ENCODE data around the gene FKBP8. TPM values are rescaled to one million over a fixed set of nuclear protein-coding genes. Genes with fewer than 3 reads are reported as not detected.
A peak's percentile ranks its signal among the peaks of the same experiment; 100 is the strongest.

Gene FKBP8
- total RNA-seq, 8 experiments from 2014 or later: 137 to 214 (median 153) TPM

DNA sequence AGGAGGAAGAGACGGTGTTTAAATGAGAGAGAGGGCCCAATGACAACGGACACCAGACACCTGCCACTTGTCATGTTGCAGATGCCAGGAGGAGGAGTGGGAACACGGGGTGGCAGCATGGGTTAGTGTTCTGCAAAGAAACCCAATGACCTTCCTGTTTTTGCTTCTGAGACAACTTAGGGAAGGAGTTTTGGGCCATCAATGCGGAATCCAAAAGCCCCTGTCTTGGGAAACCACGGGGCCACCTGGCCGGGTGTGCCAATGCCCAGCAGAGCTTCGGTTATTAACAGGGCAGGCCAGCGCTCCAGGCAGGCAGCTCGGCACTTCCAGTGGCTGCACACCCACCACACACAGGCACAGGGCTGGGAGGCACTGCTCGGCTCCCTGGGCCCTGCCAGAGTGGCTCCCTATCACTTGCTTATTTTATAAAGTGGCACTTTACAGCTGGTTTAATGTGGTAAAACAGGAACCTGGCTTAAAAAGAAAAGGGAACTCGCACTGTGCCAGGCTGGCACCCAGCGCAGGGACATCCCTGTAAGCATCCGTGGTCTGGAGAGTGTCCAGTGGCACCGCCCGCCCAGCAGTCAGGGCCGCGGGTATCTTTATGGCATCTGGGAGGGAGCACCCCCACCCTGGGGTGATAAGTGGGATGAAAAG is 40.6 kb downstream of the FKBP8 start:
- no peak for ATAC-seq (replicated peaks in 6 of 8)
- H3K27ac ChIP-seq: no peak overlapping the region
- in situ Hi-C loops (cut with MboI; ENCODE audit: low pct_unique_long_range_greater_than_20kb in 2 of 9, low sequenced_read_pairs in 9 of 9, unreplicated experiment in 9 of 9): no loop called here
- WGBS, 10 experiments: 55 to 100% (median 90%) methylated on average over 1 to 6 of the region's 17 CpGs; no CpG with 5 or more reads in 4 of the 10 experiments
- peaks cover 33 to 50% of the 10 kb centered on the region in 2 donors for H3K4me1 ChIP-seq (replicated peaks in 1 of 2)
- H3K4me3 ChIP-seq: no peak overlapping the region

DNA sequence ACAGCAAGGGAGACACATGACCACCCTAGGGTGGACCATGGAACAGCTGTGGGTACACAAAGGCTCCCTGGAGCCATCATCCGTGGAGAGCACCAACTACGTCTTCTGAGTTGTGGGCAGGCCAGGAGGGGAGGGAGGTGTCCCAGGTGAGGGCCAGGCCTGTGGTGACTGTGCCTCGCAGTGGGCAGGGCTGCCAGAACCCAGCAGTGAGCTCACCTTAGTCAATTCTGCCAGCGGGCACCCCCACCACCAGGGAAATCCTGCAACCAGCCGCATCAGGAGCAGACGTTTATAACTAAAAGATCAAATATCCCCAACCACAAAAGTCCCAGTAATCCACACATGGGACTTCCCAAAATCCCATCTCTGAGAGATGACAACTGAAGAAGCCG is 41.1 kb downstream of the FKBP8 start:
- no peak for ATAC-seq (replicated peaks in 6 of 8)
- WGBS, 10 experiments: 92% methylated on average over 4 of the region's 7 CpGs; no CpG with 5 or more reads in 9 of the 10 experiments
- Histone ChIP-seq H3K4me3 (no peak overlapping the region), H3K27ac (no peak overlapping the region), H3K4me1 (replicated peaks in 1 of 2) (peaks cover 28 to 46% of the 10 kb centered on the region in 2 donors)
- in situ Hi-C loops (cut with MboI; ENCODE audit: low pct_unique_long_range_greater_than_20kb in 2 of 9, low sequenced_read_pairs in 9 of 9, unreplicated experiment in 9 of 9): no loop called here

DNA sequence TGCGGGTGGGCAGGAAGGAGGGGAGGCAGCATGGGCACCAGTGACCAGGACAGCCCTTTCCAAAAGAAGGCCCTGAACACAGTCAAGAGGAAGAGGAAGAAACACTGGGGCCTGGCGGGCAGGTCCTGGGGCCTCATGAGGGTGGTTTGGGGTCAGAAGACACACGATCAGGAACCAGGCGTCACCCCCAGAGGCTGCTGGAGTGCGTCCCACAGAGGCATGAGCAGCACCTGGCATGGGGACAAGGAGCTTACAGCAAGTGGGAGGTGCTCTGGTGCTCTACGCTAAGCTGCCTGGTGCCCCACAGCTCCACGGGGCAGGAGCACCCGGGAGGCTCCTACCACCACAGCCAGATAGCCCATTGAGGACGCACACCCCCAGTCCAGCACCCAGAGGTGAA is 41.5 kb downstream of the FKBP8 start:
- in situ Hi-C loops (cut with MboI; ENCODE audit: low pct_unique_long_range_greater_than_20kb in 2 of 9, low sequenced_read_pairs in 9 of 9, unreplicated experiment in 9 of 9): no loop called here
- WGBS, 10 experiments: 33 to 95% (median 80%) methylated on average over 1 to 4 of the region's 9 CpGs; no CpG with 5 or more reads in 5 of the 10 experiments
- Histone ChIP-seq H3K4me1 (replicated peaks in 1 of 2) (peaks cover 24 to 41% of the 10 kb centered on the region in 2 donors), H3K27ac (no peak overlapping the region), H3K4me3 (no peak overlapping the region)
- ATAC-seq (replicated peaks in 6 of 8): no peak

DNA sequence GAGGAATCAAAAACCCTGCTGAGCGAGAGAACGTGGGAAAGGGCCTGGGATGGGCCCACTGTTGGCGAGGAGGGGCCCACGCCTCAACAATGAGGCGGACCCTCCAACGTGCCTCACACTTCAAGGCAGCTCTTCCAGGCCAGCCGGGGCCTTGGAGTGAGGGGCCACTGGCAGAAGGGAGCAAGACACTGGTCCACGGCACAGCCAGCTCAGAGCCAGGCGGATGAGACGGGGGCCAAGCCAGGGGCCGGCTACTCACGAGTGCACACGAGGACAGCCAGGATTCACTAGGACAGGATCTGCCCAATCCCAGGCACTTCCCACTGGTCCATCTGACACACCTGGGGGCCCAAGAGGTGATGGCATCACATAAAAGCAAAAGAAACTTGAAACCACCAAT is 42.0 kb downstream of the FKBP8 start:
- Histone ChIP-seq H3K27ac (no peak overlapping the region), H3K4me3 (no peak overlapping the region), H3K4me1 (replicated peaks in 1 of 2) (peaks cover 21 to 37% of the 10 kb centered on the region in 2 donors)
- ATAC-seq (replicated peaks in 6 of 8): no peak
- WGBS, 10 experiments: 80 to 100% (median 86%) methylated on average over 1 to 4 of the region's 13 CpGs; no CpG with 5 or more reads in 6 of the 10 experiments
- in situ Hi-C loops (cut with MboI; ENCODE audit: low pct_unique_long_range_greater_than_20kb in 2 of 9, low sequenced_read_pairs in 9 of 9, unreplicated experiment in 9 of 9): no loop called here

DNA sequence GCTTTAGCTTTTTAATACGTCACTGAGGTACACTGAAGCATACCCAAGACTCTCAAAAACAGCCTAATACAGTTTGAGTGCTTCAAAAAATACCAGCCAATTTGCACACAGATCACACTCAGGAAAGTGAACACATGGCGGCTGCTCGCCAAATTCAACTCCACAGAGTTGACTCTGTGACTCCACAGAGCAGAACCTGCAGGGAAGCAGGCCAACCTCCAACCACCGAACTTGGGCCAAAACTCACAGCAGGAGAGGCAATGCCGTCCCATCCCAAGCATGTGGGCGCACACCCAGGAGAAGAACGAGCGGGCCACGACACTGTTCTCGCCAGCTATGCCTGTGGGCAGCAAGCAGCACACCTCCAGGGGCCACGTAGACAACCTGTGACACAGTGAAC is 42.6 kb downstream of the FKBP8 start:
- H3K27ac ChIP-seq: no peak overlapping the region
- no peak for ATAC-seq (replicated peaks in 6 of 8)
- peaks cover 21 to 35% of the 10 kb centered on the region in 2 donors for H3K4me1 ChIP-seq (replicated peaks in 1 of 2)
- in situ Hi-C loops (cut with MboI; ENCODE audit: low pct_unique_long_range_greater_than_20kb in 2 of 9, low sequenced_read_pairs in 9 of 9, unreplicated experiment in 9 of 9): no loop called here
- 67 to 100% (median 94%) methylated on average over 1 to 5 of the region's 11 CpGs; no CpG with 5 or more reads in 1 of the 10 experiments for WGBS, 10 experiments
- no peak overlapping the region for H3K4me3 ChIP-seq

DNA sequence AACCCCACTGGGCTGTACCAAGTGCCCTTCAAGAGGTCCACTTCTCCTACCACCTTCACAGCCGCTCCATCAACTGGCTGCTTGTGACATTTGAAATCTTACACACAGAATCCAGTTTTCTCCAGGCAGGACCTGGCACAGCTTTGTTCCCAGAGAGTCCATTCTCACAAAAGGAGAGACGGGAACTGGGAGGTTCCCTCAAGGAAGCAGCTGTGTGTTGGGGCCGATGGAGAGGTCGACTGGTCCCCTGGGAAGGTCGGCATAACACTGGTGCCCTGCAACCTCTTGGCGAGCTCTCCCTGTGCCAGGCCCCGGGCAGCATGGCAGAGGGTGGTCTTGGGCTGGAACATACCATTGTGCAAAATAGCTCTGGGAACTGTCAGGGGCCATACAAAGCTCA is 43.0 kb downstream of the FKBP8 start:
- WGBS, 10 experiments: 40 to 76% (median 73%) methylated on average over 1 to 6 of the region's 7 CpGs; no CpG with 5 or more reads in 5 of the 10 experiments
- in situ Hi-C loops (cut with MboI; ENCODE audit: low pct_unique_long_range_greater_than_20kb in 2 of 9, low sequenced_read_pairs in 9 of 9, unreplicated experiment in 9 of 9): no loop called here
- H3K4me1 ChIP-seq (replicated peaks in 1 of 2): peaks cover 21 to 34% of the 10 kb centered on the region in 2 donors
- no peak overlapping the region for H3K27ac ChIP-seq
- peak in 3 of 8 experiments; percentile 5 to 15 (median 5) for ATAC-seq (replicated peaks in 6 of 8)
- no peak overlapping the region for H3K4me3 ChIP-seq

DNA sequence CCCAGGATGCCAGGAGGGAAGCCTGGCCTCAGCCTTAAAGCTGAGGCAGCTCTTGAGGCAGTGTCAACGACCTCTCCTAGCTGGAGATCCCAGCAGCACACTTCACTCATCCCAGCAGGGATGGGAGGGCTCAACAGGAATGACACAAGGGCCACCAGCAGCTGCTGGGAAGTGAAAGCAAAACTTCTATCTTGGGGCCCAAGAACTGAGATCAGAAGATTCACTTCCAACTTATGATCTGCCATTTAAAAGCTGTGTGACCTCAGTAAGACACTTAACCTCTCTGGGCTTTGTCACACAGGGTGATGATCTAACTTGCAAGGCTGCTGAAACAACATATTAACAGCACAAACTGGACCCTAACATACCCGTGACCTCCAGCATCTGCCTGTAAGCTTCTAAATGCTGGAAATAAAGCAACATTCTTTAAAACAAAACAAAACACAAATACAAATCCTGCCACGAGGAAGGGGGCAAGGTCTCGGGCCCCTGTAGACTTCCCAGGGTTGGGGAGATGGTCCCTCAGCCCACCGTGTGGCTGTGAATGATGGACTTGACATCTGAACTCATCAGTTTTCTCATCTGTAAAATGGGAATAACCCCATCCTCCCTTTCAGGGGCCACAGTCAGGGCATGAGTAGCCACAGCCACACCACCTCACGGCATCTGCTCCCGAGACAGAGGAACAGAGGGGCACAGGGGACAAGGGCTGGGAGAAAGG is 44.2 kb downstream of the FKBP8 start:
- peak in 2 of 8 experiments; percentile 15 to 28 for ATAC-seq (replicated peaks in 6 of 8)
- Histone ChIP-seq H3K4me3 (no peak overlapping the region), H3K27ac (no peak overlapping the region), H3K4me1 (replicated peaks in 1 of 2) (peaks cover 11 to 22% of the 10 kb centered on the region in 2 donors)
- 0 to 100% (median 80%) methylated on average over 1 to 4 of the region's 7 CpGs; no CpG with 5 or more reads in 2 of the 10 experiments for WGBS, 10 experiments
- in situ Hi-C loops (cut with MboI; ENCODE audit: low pct_unique_long_range_greater_than_20kb in 2 of 9, low sequenced_read_pairs in 9 of 9, unreplicated experiment in 9 of 9): no loop called here

DNA sequence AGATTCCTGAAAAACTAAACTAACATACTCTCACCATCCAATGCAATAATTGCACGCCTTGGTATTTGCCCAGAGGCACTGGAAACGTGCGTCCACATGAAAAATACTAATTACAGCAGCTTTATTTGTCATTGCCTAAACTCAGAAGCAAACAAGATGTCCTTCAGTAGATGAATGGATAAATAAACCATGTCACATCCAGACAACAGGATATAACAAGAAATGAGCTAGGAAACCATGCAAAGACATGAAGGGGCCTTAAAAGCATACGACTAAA is 46.5 kb downstream of the FKBP8 start:
- Histone ChIP-seq H3K4me1 (replicated peaks in 1 of 2) (peaks cover 0 to 16% of the 10 kb centered on the region in 2 donors), H3K27ac (no peak overlapping the region), H3K4me3 (no peak overlapping the region)
- peak in 2 of 8 experiments; percentile 7 to 35 for ATAC-seq (replicated peaks in 6 of 8)
- in situ Hi-C loops (cut with MboI; ENCODE audit: low pct_unique_long_range_greater_than_20kb in 2 of 9, low sequenced_read_pairs in 9 of 9, unreplicated experiment in 9 of 9): no loop called here
- WGBS, 10 experiments: 0 to 100% (median 57%) methylated on average over 1 to 4 of the region's 4 CpGs; no CpG with 5 or more reads in 3 of the 10 experiments

DNA sequence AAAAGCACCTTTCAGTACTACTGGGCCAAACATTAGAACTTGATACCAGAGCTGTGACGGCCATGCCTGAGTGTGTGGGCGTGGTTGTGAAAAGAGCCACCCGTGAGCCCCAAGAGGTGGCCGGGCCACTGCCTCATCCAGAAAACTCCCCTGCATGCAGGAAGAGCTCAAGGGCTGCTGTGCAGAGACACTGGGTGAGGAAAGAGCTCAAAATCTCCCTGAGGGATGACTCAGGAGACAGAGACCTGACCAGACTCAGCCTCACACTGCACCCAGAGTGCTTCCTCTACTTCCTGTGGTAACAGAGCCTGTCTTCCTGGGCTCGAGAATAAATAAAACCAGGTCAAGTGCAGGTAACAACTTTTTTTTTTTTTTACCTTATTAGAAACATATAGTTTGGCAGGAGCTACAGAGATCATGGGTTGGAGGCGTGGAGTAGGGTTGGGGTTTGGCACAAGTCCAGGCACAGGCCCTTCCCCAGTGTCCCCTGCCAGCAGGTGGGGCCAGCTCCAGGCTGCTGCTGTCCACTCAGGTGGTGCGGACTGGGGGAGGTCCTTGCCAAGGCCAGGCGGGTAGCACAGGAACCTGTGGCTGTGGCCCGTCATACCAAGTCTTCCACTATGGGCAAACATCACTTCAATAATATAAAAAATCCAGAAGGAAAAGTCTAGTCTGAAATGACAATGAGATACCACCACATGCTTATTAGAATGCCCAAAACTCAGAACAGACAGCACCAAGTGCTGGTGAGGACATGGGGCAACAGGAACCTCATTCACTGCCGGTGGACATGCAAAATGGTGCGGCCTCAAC is 47.0 kb downstream of the FKBP8 start:
- WGBS, 10 experiments: 52 to 100% (median 95%) methylated on average over 1 to 7 of the region's 11 CpGs; no CpG with 5 or more reads in 1 of the 10 experiments
- Histone ChIP-seq H3K4me1 (replicated peaks in 1 of 2) (peaks cover 0 to 16% of the 10 kb centered on the region in 2 donors), H3K4me3 (no peak overlapping the region), H3K27ac (no peak overlapping the region)
- in situ Hi-C loops (cut with MboI; ENCODE audit: low pct_unique_long_range_greater_than_20kb in 2 of 9, low sequenced_read_pairs in 9 of 9, unreplicated experiment in 9 of 9): no loop called here
- peak in 5 of 8 experiments; percentile 5 to 65 (median 25) for ATAC-seq (replicated peaks in 6 of 8)

DNA sequence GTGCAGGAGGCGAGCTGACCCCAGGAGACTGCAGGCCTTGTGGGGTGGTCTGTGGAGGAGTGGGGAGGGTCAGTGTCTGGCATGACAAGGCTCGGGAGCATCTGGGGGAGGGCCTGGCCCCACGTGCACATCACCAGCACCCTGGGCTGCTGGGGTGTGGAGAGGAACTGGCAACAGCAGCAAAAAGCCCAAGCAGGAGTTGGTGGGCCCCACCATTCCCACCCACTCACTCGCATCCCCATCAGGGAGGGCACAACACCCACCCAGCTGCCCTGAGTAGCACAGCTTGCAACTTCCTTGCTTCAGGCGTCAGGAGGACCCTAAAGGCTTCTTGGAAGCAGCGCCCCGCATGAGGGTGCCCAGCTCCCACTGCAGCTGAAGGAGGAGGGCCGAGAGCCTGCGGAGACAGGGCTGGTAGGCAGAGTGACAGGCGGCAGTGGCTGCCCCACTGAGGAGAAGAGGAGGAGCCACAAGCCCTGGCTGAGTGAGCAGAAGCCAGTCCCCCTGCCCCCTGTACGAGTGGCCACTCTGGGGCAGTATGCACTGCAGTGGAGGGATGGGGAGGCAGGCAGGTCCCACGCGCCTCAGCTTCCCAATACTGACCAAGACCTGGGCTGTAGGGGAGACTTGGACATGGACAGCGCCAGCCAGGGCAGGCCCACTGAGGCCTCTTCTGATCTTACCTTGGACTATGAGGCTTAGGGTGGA is 48.0 kb downstream of the FKBP8 start:
- no peak overlapping the region for H3K4me3 ChIP-seq
- H3K27ac ChIP-seq: no peak overlapping the region
- WGBS, 10 experiments: 69 to 100% (median 71%) methylated on average over 2 to 10 of the region's 14 CpGs; no CpG with 5 or more reads in 5 of the 10 experiments
- ATAC-seq (replicated peaks in 6 of 8): peak in 5 of 8 experiments; percentile 63 to 88 (median 84)
- peaks cover 0 to 11% of the 10 kb centered on the region in 2 donors for H3K4me1 ChIP-seq (replicated peaks in 1 of 2)
- in situ Hi-C loops (cut with MboI; ENCODE audit: low pct_unique_long_range_greater_than_20kb in 2 of 9, low sequenced_read_pairs in 9 of 9, unreplicated experiment in 9 of 9): no loop called here

DNA sequence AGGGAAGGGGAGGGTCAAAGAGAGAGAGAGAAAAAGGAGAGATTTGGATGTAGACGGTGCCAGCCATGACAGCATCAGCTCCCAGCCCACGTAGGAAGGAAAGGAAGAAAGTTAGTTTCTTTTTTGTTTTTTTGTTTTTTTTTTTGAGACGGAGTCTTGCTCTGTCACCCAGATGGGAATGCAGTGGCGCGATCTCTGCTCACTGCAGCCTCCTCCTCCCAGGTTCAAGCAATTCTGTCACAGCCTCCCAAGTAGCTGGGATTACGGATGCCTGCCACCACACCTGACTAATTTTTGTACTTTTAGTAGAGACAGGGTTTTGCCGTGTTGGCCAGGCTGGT is 49.1 kb downstream of the FKBP8 start:
- no peak overlapping the region for H3K4me3 ChIP-seq
- in situ Hi-C loops (cut with MboI; ENCODE audit: low pct_unique_long_range_greater_than_20kb in 2 of 9, low sequenced_read_pairs in 9 of 9, unreplicated experiment in 9 of 9): no loop called here
- peak in 1 of 8 experiments; percentile 31 for ATAC-seq (replicated peaks in 6 of 8)
- peaks cover under 1 to 6% of the 10 kb centered on the region in 2 donors for H3K4me1 ChIP-seq (replicated peaks in 1 of 2)
- WGBS, 10 experiments: 21 to 80% (median 56%) methylated on average over 3 of the region's 7 CpGs; no CpG with 5 or more reads in 7 of the 10 experiments
- H3K27ac ChIP-seq: no peak overlapping the region

DNA sequence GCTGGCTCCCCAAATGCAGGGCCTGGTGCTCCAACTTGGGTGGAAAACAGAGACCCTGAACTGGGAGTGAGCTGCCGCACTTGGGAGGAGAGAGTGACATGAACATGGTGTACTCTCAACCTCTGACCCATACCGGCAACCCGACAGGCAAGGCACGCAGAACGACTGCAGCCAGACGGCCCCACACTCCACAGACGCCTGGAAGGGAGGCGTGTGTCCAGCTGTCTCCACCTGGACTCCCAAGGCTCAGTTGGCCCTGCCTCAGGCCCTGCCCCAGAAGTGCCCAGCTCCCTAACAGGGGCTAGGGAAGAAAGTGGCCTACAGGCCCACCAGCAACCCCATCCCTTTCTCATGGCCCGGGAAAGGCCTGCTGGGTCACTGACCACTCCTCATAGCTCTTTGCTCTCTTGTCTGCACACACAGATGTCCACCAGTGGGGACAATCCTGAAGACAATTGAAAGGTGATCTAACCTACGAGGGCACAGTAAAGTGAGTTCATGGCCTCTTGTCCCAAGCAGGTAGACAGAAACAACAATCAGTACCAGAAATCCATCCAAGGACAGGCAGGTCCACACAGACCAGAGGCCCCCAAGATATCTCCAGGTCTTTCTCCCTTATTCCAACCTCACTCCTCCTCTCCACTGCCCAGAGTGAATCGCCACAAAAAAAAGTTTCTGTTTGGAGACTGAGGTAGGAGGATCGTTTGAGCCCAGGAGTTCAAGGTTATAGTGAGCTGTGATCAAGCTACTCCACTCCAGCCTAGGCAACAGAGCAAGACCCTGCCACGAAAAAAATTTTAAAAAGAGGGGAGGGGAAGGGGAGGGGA is 49.7 kb downstream of the FKBP8 start:
- in situ Hi-C loops (cut with MboI; ENCODE audit: low pct_unique_long_range_greater_than_20kb in 2 of 9, low sequenced_read_pairs in 9 of 9, unreplicated experiment in 9 of 9): no loop called here
- Histone ChIP-seq H3K4me3 (no peak overlapping the region), H3K27ac (no peak overlapping the region), H3K4me1 (replicated peaks in 1 of 2) (peaks cover 4 to 11% of the 10 kb centered on the region in 2 donors)
- ATAC-seq (replicated peaks in 6 of 8): no peak
- WGBS, 10 experiments: 40 to 85% (median 67%) methylated on average over 1 to 4 of the region's 13 CpGs; no CpG with 5 or more reads in 5 of the 10 experiments

All from motor neuron (in vitro differentiated cells).